Thyroid gland (tissue), 4 donors: ENCODE measurements around the gene NKRF. TPM values are rescaled to one million over a fixed set of nuclear protein-coding genes. Genes with fewer than 3 reads are reported as not detected.
A peak's percentile ranks its signal among the peaks of the same experiment; 100 is the strongest.

Source experiments
- DNase-seq, 2 donors: peaks; one replicate each; pipeline ENCODE4 v3.0.0-alpha.2; 2019
- H3K27ac ChIP-seq, 3 donors: fragments of 200-600 bp; sonication (generic); 1 replicate in 2 of 3; 2 replicates in 1 of 3; pipeline ENCODE4 v1.5.1; 2016 to 2019; ENCODE audit warnings: mild to moderate bottlenecking in 1 of 3, moderate library complexity in 1 of 3
- H3K27me3 ChIP-seq: fragments of 200-600 bp; sonication (generic); one replicate; pipeline ENCODE4 v1.5.1; 2019
- H3K36me3 ChIP-seq, 2 donors: fragments of 200-600 bp; sonication (generic); one replicate each; pipeline ENCODE4 v1.5.1; 2016 to 2019
- H3K4me1 ChIP-seq, 2 donors: fragments of 200-600 bp; sonication (generic); one replicate each; pipeline ENCODE4 v1.5.1; 2017 to 2019
- H3K4me3 ChIP-seq, 3 donors: fragments of 200-600 bp; sonication (generic); replicated peaks in 1 of 3; 1 replicate in 2 of 3; 2 replicates in 1 of 3; pipeline ENCODE4 v1.5.1; 2016; ENCODE audit warnings: mild to moderate bottlenecking in 1 of 3
- H3K9me3 ChIP-seq: fragments of 200-600 bp; sonication (generic); one replicate; pipeline ENCODE4 v1.5.1; 2017
- CTCF ChIP-seq, 6 experiments: fragments of 200-600 bp in 3 of 6; fragments of 450-650 bp in 3 of 6; sonication (generic) in 3 of 6; IDR thresholded peaks; one replicate each; pipeline ENCODE4 v1.5.1; 2016 to 2019; ENCODE audit warnings: antibody characterized with exemption in 6 of 6, mild to moderate bottlenecking in 2 of 6, inconsistent platforms in 1 of 6, moderate library complexity in 1 of 6
- POLR2A ChIP-seq, 2 donors: fragments of 450-650 bp; IDR thresholded peaks; one replicate each; pipeline ENCODE4 v1.6.1; 2017; ENCODE audit warnings: antibody characterized with exemption in 2 of 2, mild to moderate bottlenecking in 2 of 2, moderate library complexity in 1 of 2
- WGBS, 2 donors: methylation state at CpG; one replicate each; pipeline ENCODE4 v1.1.5; 2017; 5-methylcytosine and 5-hydroxymethylcytosine counted together
- intact Hi-C: fragments of 100-400 bp; cut with DNase I; formaldehyde crosslinking; loops from one replicate; pipeline ENCODE4 v1.15.1; 2023
- microRNA counts, 2 donors: library from miRNA; unstranded; fragments of <30 nt; microRNA quantifications; one replicate each; lab custom pipeline; 2016 to 2017
- microRNA-seq: library from miRNA; unstranded; fragments of <30 nt; microRNA quantifications from one replicate; pipeline ENCODE4, GENCODE V29; 2016
- small RNA-seq: library from RNA; depleted of rRNA; stranded (forward); fragments of <200 nt; gene quantifications from one replicate; pipeline ENCODE3, GENCODE V24; 2016
- total RNA-seq, 4 donors: library from RNA; depleted of rRNA; stranded (reverse); fragments of >200 nt; gene quantifications; one replicate each; pipeline ENCODE4 v1.2.3, GENCODE V29; 2016

NKRF gene
- total RNA-seq, 4 donors from 2014 or later, result 6.1 to 9.5 (median 7.9) TPM

DNA sequence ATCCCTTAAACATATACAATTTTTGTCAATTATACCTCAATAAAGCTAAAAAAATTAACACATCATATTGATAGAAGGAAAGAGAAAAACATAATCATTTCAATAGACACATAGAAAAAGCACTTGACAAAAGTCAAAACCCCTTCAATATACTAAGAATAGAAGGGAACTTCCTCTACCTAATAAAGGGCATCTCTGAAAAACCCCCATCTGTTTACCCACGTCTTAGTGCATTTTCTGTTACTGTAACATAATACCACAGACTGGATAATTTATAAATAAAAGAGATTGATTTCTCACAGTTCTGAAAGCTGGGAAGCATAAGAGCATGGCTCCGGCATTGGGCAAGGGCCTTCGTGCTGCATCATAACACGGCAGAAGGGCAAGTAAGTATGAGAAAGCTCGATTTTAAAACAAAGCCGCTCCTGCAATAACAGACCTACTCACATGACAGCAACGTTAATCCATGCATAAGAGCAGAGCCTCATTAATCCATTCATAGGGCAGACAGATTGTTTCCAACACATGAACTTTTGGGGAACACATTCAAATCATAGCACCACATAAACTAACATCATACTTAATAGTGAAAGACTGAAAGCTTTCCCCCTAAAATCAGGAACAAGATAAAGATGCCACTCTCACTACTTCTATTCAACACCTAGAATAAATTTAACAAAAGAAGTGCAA, 56.8 kb downstream of the NKRF start:
- H3K4me1 ChIP-seq, result no peaks in the 10 kb centered on the region
- no peaks in the 10 kb centered on the region for H3K9me3 ChIP-seq
- 72 to 73% methylated on average over 7 of the region's 7 CpGs for WGBS, 2 donors
- H3K27me3 ChIP-seq, result no peaks in the 10 kb centered on the region
- no peak for DNase-seq
- TF ChIP-seq POLR2A (IDR thresholded peaks at IDR 0.05) (no peak), CTCF (IDR thresholded peaks at IDR 0.05) (no peak)
- H3K36me3 ChIP-seq, result no peaks in the 10 kb centered on the region
- intact Hi-C loops, result no loop called here
- H3K4me3 ChIP-seq, result no peak overlapping the region
- no peak overlapping the region for H3K27ac ChIP-seq

- no peaks in the 10 kb centered on the region for H3K4me1 ChIP-seq
- no peaks in the 10 kb centered on the region for H3K36me3 ChIP-seq
- TF ChIP-seq POLR2A (IDR thresholded peaks at IDR 0.05) (no peak), CTCF (IDR thresholded peaks at IDR 0.05) (no peak)
- H3K4me3 ChIP-seq, result no peak overlapping the region
- peak; percentile 2 to 3 for DNase-seq
- H3K27ac ChIP-seq, result no peak overlapping the region
- WGBS, 2 donors, result 47 to 78% methylated on average over 4 of the region's 4 CpGs
- intact Hi-C loops, result no loop called here
- H3K27me3 ChIP-seq, result no peaks in the 10 kb centered on the region
- no peaks in the 10 kb centered on the region for H3K9me3 ChIP-seq
Measured at GRCh38 chrX:119541188-119541587, 65.0 kb downstream of the NKRF start.

- intact Hi-C loops, result no loop called here
- Histone ChIP-seq H3K9me3 (no peaks in the 10 kb centered on the region), H3K4me3 (no peak overlapping the region), H3K27me3 (no peaks in the 10 kb centered on the region), H3K36me3 (no peaks in the 10 kb centered on the region), H3K27ac (no peak overlapping the region), H3K4me1 (no peaks in the 10 kb centered on the region)
- no peak for DNase-seq
- TF ChIP-seq CTCF (IDR thresholded peaks at IDR 0.05), result no peak
- TF ChIP-seq POLR2A (IDR thresholded peaks at IDR 0.05), result no peak
- WGBS, 2 donors, result 49 to 67% methylated on average over 2 of the region's 2 CpGs
Measured at GRCh38 chrX:119539872-119540271, 66.4 kb downstream of the NKRF start.

MicroRNAs encoded within 50 kb of the gene (microRNA counts, 767-probe panel; counts per million panel counts)
- 0 counts per million in 2 donors for microRNA hsa-miR-766-3p (lab: Ali Mortazavi, UCI)

Small RNA genes lying within 50 kb of the gene (microRNA-seq; reads per million reads assigned to microRNA genes)
- 4.4 reads per million, percentile 8 among the genes with 10 or more reads in this experiment for gene MIR766

Small RNA genes lying within 50 kb of the gene (small RNA-seq; reads per million reads assigned to genes)
- 0.66 reads per million for gene MIR766

Other genes starting within 250 kb of the NKRF start
- 10 to 100 TPM in 2 of 4 donors, 1 to 10 TPM in 2; 2.6 to 19.2 (median 9.9) TPM for gene SLC25A43, start 207.1 kb downstream of the NKRF start, total RNA-seq
- 100 to 1,000 TPM; 110 to 269 (median 202) TPM for gene SLC25A5, start 138.0 kb downstream of the NKRF start, total RNA-seq
- gene STEEP1, start 41.0 kb downstream of the NKRF start, total RNA-seq, result 10 to 100 TPM; 20.6 to 42.0 (median 33.7) TPM
- gene UBE2A, start 31.9 kb downstream of the NKRF start, total RNA-seq, result 10 to 100 TPM; 29.8 to 70.3 (median 41.3) TPM
- 10 to 100 TPM in 3 of 4 donors, 1 to 10 TPM in 1; 6.1 to 15.0 (median 14.6) TPM for gene SEPTIN6, start 86.7 kb upstream of the NKRF start, total RNA-seq
- gene SOWAHD, start 152.2 kb upstream of the NKRF start, total RNA-seq, result not detected
- 1,000 to 10,000 TPM in 3 of 4 donors, 100 to 1,000 TPM in 1; 609 to 3,222 (median 2,121) TPM for gene RPL39, start 185.2 kb upstream of the NKRF start, total RNA-seq
- 1 to 10 TPM; 3.2 to 4.4 (median 3.9) TPM for gene UPF3B, start 246.5 kb upstream of the NKRF start, total RNA-seq